SK-N-MC (cell line): ENCODE measurements around the gene MST1.

ENCODE experiments used
- DNase-seq: peaks from one replicate; pipeline ENCODE4 v3.0.0-alpha.2; 2011; ENCODE audit warnings: low read depth, low spot score
- H3K27ac ChIP-seq: fragments of 200-600 bp; sonication (generic); 2 replicates; pipeline ENCODE4 v1.5.1; 2016; ENCODE audit warnings: mixed run types
- H3K36me3 ChIP-seq: fragments of 200-600 bp; sonication (generic); 2 replicates; pipeline ENCODE4 v1.6.1; 2017; ENCODE audit warnings: antibody characterized with exemption, low read length, mixed read lengths; ENCODE audit not compliant: insufficient read depth
- H3K4me3 ChIP-seq: fragments of 200-600 bp; sonication (generic); 2 replicates; pipeline ENCODE4 v1.5.1; 2016
- H3K9ac ChIP-seq: fragments of 200-600 bp; sonication (generic); 2 replicates; pipeline ENCODE4 v1.8.0; 2017; ENCODE audit warnings: mixed run types, mixed read lengths; ENCODE audit not compliant: insufficient read length
- H3K9me3 ChIP-seq: fragments of 200-600 bp; sonication (generic); 2 replicates; pipeline ENCODE4 v1.6.1; 2017; ENCODE audit warnings: low read depth, mild to moderate bottlenecking, antibody characterized with exemption, low read length, moderate library complexity, mixed read lengths
- EZH2 ChIP-seq: fragments of 200-600 bp; sonication (generic); IDR thresholded peaks from one replicate; pipeline ENCODE4 v1.6.1; 2017; ENCODE audit warnings: antibody characterized with exemption
- FOXP2 ChIP-seq: optimal IDR thresholded peaks from 2 replicates; pipeline ENCODE3; 2011; ENCODE audit warnings: mild to moderate bottlenecking, moderate library complexity; ENCODE audit not compliant: insufficient read depth; ENCODE audit errors: extremely low read length, control extremely low read depth
- POLR2AphosphoS5 ChIP-seq: IDR thresholded peaks from 2 replicates; pipeline ENCODE4 v1.6.1; 2012; ENCODE audit warnings: mild to moderate bottlenecking, low read depth, low read length, borderline replicate concordance

The MST1 gene

GRCh38 chr3:49725906-49726681 is 36.8 kb upstream of the MST1 start:
- Histone ChIP-seq H3K27ac (no peak overlapping the region), H3K36me3 (no peaks in the 10 kb centered on the region; the same call in 1 of the 2 replicates)
- TF ChIP-seq EZH2 (no peak), FOXP2 (no peak), POLR2AphosphoS5 (no peak)

GRCh38 chr3:49724586-49724985 is 35.3 kb upstream of the MST1 start:
- H3K27ac ChIP-seq = no peak overlapping the region
- TF ChIP-seq FOXP2 = no peak
- no peak for TF ChIP-seq POLR2AphosphoS5
- no peak for TF ChIP-seq EZH2
- peak overlapping the region; percentile 82 for H3K9ac ChIP-seq
- DNase-seq = no peak
- H3K4me3 ChIP-seq = peak overlapping the region; percentile 84
- no peaks in the 10 kb centered on the region for H3K9me3 ChIP-seq
- H3K36me3 ChIP-seq = no peaks in the 10 kb centered on the region; the same call in 1 of the 2 replicates

More at GRCh38 chr3:49725906-49726681, 36.8 kb upstream of the MST1 start:
- no peak overlapping the region for H3K4me3 ChIP-seq
- DNase-seq = no peak
- H3K9ac ChIP-seq = no peak overlapping the region
- no peaks in the 10 kb centered on the region for H3K9me3 ChIP-seq

- DNase-seq = no peak
- Histone ChIP-seq H3K27ac (peak within 1 kb of the TSS; percentile 36; the same call in 1 of the 2 replicates), H3K9ac (peak within 1 kb of the TSS; percentile 86), H3K36me3 (no peaks in the 10 kb centered on the region; the same call in 1 of the 2 replicates), H3K4me3 (peak within 1 kb of the TSS; percentile 84), H3K9me3 (no peaks in the 10 kb centered on the region)
- TF ChIP-seq EZH2 = no peak
- peak; percentile 73 for TF ChIP-seq POLR2AphosphoS5
- no peak for TF ChIP-seq FOXP2
Observed at GRCh38 chr3:49723628-49724551, 34.6 kb upstream of the MST1 start, which contains the start of gene GMPPB. Gene GMPPB (minus strand): TSS chr3:49723951. CDS start chr3:49723726, 225 bp downstream.

DNA sequence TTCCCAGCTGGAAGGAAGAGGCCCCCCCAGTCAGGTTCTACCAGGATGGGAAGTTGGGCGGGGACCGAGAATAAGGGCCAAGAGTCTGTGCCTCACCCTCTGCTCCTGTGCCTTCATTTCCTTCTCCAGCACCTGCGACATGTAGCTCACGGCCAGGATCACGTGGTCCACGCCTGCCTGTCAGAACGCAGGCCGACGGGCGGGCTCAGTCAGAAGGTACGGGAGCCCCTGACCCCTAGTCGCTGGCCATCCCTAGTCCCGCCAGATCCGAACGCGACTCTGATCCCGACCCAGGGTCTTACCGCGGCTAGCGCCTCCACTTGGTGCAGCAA is 34.0 kb upstream of the MST1 start:
- no peaks in the 10 kb centered on the region; the same call in 1 of the 2 replicates for H3K36me3 ChIP-seq
- peak overlapping the region; percentile 86 for H3K9ac ChIP-seq
- H3K4me3 ChIP-seq = peak overlapping the region; percentile 84
- TF ChIP-seq EZH2 (no peak), FOXP2 (no peak), POLR2AphosphoS5 (no peak)
- no peak overlapping the region; the same call in 1 of the 2 replicates for H3K27ac ChIP-seq
- DNase-seq = no peak
- no peaks in the 10 kb centered on the region for H3K9me3 ChIP-seq

- TF ChIP-seq FOXP2 = no peak
- Histone ChIP-seq H3K9me3 (no peaks in the 10 kb centered on the region), H3K36me3 (no peaks in the 10 kb centered on the region; the same call in 1 of the 2 replicates), H3K9ac (peak overlapping the region; percentile 86), H3K4me3 (peak overlapping the region; percentile 84), H3K27ac (no peak overlapping the region)
- DNase-seq = no peak
Observed at GRCh38 chr3:49722896-49723295, 33.6 kb upstream of the MST1 start.

DNA sequence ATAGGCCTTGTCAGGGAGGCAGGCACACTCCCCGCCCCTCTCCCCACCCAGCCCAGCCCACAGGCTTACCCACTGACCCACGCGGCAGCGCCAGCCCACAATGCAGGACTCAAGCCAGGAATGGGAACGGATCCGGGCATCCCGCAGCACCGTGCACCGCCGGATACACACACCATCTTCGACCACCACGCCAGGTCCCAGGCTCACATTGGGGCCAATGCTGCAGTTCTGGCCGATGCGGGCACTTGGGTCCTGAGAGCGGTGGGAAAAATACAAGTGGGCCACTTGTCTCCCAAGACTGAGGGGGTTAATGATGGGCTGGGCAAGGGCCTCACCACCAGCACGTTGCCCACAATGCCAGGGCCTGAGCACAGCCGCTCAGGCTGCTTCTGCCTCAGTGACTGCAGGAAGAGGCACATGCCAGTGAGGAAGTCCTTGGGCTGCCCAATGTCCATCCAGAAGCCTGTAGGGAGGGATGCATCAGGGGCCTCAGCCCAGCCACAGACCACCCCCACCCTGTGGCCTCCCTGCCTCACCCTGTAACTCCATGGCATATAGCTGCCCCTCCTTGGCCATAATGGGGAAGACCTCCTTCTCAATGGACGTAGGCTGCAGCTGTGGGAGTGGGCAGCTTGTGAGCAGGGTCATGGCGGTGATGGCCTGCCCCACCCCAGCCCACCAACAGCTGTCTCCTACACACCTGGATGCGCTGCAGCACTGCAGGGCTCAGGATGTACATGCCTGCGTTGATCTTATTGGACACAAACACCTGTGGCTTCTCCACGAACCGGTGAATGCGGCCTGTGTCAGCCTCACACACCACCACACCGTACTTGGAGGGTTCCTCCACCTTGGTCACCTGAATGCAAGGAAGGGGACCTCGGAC is 32.9 kb upstream of the MST1 start:
- no peaks in the 10 kb centered on the region for H3K9me3 ChIP-seq
- no peak for DNase-seq
- TF ChIP-seq POLR2AphosphoS5 = no peak
- TF ChIP-seq FOXP2 = no peak
- no peak for TF ChIP-seq EZH2
- H3K4me3 ChIP-seq = no peak overlapping the region
- H3K9ac ChIP-seq = no peak overlapping the region
- no peak overlapping the region for H3K27ac ChIP-seq
- no peaks in the 10 kb centered on the region; the same call in 1 of the 2 replicates for H3K36me3 ChIP-seq

DNA sequence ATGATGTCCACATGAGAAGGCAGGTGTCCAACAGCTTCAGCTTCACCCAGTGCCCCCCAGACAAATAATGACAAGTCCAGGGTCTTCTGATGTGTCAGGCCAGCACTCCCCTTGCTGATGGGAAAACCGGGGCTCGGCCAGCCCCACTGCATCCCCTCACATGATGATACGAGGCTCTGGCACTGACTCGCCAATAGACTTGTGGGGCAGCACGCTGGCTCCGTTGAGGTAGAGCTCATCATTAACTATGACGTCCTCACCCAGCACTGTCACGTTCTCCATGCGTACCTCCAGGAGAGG is 32.3 kb upstream of the MST1 start:
- Histone ChIP-seq H3K9ac (no peak overlapping the region), H3K4me3 (no peak overlapping the region), H3K27ac (no peak overlapping the region), H3K36me3 (no peaks in the 10 kb centered on the region; the same call in 1 of the 2 replicates), H3K9me3 (no peaks in the 10 kb centered on the region)
- TF ChIP-seq FOXP2 (no peak), EZH2 (no peak), POLR2AphosphoS5 (no peak)
- DNase-seq = no peak
